B cell (primary cell): ENCODE measurements around the gene ZNF827. TPM values are rescaled to one million over a fixed set of nuclear protein-coding genes. Genes with fewer than 3 reads are reported as not detected.

Experiments used
- ATAC-seq: fragments of 200-7000 bp; cut with Tn5 transposase; one replicate; pipeline ENCODE4 v1.10.0; 2021; ENCODE audit warnings: low read depth, mild to moderate bottlenecking, moderate number of reproducible peaks, moderate library complexity
- CTCF ChIA-PET: fragments of 350-600 bp; sonication (Branson Sonifier 250); formaldehyde crosslinking; loops from one replicate; lab custom pipeline; 2021; ENCODE audit warnings: antibody characterized with exemption, inconsistent platforms; lab: Charles Lee
- POLR2A ChIA-PET: fragments of 350-600 bp; sonication (Branson Sonifier 250); formaldehyde crosslinking; loops from one replicate; lab custom pipeline; 2021; ENCODE audit warnings: antibody characterized with exemption; lab: Charles Lee
- DNase-seq: peaks from one replicate; pipeline ENCODE4 v3.0.0; 2013
- H2AFZ ChIP-seq: 2 replicates; pipeline ENCODE4 v1.6.1; 2012; ENCODE audit warnings: mild to moderate bottlenecking, low read depth, low read length; ENCODE audit not compliant: insufficient read depth, poor library complexity, severe bottlenecking
- H3K27ac ChIP-seq, 2 donors: 1 replicate in 1 of 2; 2 replicates in 1 of 2; pipeline ENCODE4 v1.5.1; 2012 to 2013; ENCODE audit warnings: low read length in 2 of 2, mild to moderate bottlenecking in 2 of 2, moderate library complexity in 1 of 2
- H3K27me3 ChIP-seq, 4 experiments: fragments of 200-600 bp in 1 of 4; sonication (generic) in 1 of 4; replicated peaks in 1 of 4; 1 replicate in 2 of 4; 2 replicates in 2 of 4; pipeline versions ENCODE4 v1.6.1 to v1.7.0; 2013 to 2016; ENCODE audit warnings: low read length in 3 of 4, mild to moderate bottlenecking in 2 of 4, mixed read lengths in 1 of 4, moderate library complexity in 1 of 4; ENCODE audit not compliant: insufficient read depth in 4 of 4, control insufficient read depth in 3 of 4; ENCODE audit errors: control extremely low read depth in 1 of 4
- H3K36me3 ChIP-seq, 2 experiments: replicated peaks in 1 of 2; 1 replicate in 1 of 2; 2 replicates in 1 of 2; pipeline versions ENCODE4 v1.6.1 to v1.7.1; 2013; ENCODE audit warnings: low read length in 1 of 2; ENCODE audit not compliant: insufficient read depth in 2 of 2, control insufficient read depth in 1 of 2; ENCODE audit errors: control extremely low read depth in 1 of 2, extremely low read depth in 1 of 2
- H3K4me1 ChIP-seq, 2 donors: fragments of 200-600 bp in 1 of 2; sonication (generic) in 1 of 2; 1 replicate in 1 of 2; 2 replicates in 1 of 2; pipeline versions ENCODE4 v1.5.1 to v1.6.1; 2013 to 2017; ENCODE audit warnings: low read length in 2 of 2; ENCODE audit not compliant: control insufficient read depth in 2 of 2, insufficient read depth in 2 of 2
- H3K4me2 ChIP-seq: replicated peaks from 2 replicates; pipeline ENCODE3; 2012; ENCODE audit warnings: mild to moderate bottlenecking, low read depth, low read length; ENCODE audit not compliant: poor library complexity, severe bottlenecking
- H3K4me3 ChIP-seq, 5 experiments: fragments of 200-600 bp in 1 of 5; sonication (generic) in 1 of 5; 1 replicate in 3 of 5; 2 replicates in 2 of 5; pipeline versions ENCODE4 v1.5.1 to v1.7.0; 2011 to 2016; ENCODE audit warnings: low read length in 4 of 5, mild to moderate bottlenecking in 4 of 5, low read depth in 2 of 5, control low read depth in 1 of 5, moderate library complexity in 1 of 5; ENCODE audit not compliant: insufficient read depth in 1 of 5; ENCODE audit errors: control extremely low read depth in 1 of 5, extremely low read depth in 1 of 5
- H3K79me2 ChIP-seq: fragments of 200-600 bp; sonication (generic); one replicate; pipeline ENCODE4 v1.6.0; 2016; ENCODE audit warnings: low read length; ENCODE audit not compliant: control insufficient read depth, insufficient read depth
- H3K9ac ChIP-seq: fragments of 200-600 bp; sonication (generic); 2 replicates; pipeline ENCODE4 v1.6.1; 2017; ENCODE audit warnings: mild to moderate bottlenecking, low read length, moderate library complexity
- H3K9me3 ChIP-seq, 3 donors: one replicate each; pipeline versions ENCODE4 v1.6.1 to v1.7.1; 2013; ENCODE audit warnings: low read length in 2 of 3; ENCODE audit not compliant: control insufficient read depth in 2 of 3, insufficient read depth in 1 of 3; ENCODE audit errors: control extremely low read depth in 1 of 3
- H4K20me1 ChIP-seq: 2 replicates; pipeline ENCODE4 v1.6.0; 2012; ENCODE audit warnings: mild to moderate bottlenecking, low read length; ENCODE audit not compliant: insufficient read depth, control insufficient read depth, poor library complexity, severe bottlenecking
- H3K27ac Mint-ChIP-seq: one replicate; pipeline ENCODE4 v1.8.0; 2021; ENCODE audit warnings: mixed read lengths
- H3K27me3 Mint-ChIP-seq: one replicate; pipeline ENCODE4 v1.8.0; 2021; ENCODE audit warnings: mixed read lengths
- H3K4me1 Mint-ChIP-seq: one replicate; pipeline ENCODE4 v1.8.0; 2021; ENCODE audit warnings: mixed read lengths
- H3K4me3 Mint-ChIP-seq: one replicate; pipeline ENCODE4 v1.8.0; 2021; ENCODE audit warnings: mixed read lengths
- H3K9me3 Mint-ChIP-seq: one replicate; pipeline ENCODE4 v1.8.0; 2022; ENCODE audit warnings: mixed read lengths; ENCODE audit not compliant: insufficient read depth
- CTCF ChIP-seq: fragments of 200-600 bp; IDR thresholded peaks from one replicate; pipeline ENCODE4 v1.8.0; 2022; ENCODE audit warnings: antibody characterized with exemption, mild to moderate bottlenecking
- EZH2 ChIP-seq: IDR thresholded peaks from 2 replicates; pipeline ENCODE4 v1.6.1; 2012; ENCODE audit warnings: borderline replicate concordance, low read depth, mild to moderate bottlenecking, moderate library complexity, low read length; ENCODE audit not compliant: insufficient read depth, poor library complexity, severe bottlenecking
- WGBS: methylation state at CpG from one replicate; pipeline ENCODE4 v1.1.5; 2013; ENCODE audit warnings: missing lambda C conversion rate; ENCODE audit not compliant: insufficient coverage; 5-methylcytosine and 5-hydroxymethylcytosine counted together
- intact Hi-C: fragments of 100-400 bp; cut with micrococcal nuclease; formaldehyde crosslinking; loops from one replicate; pipeline ENCODE4 v1.10.0; 2022
- polyA plus RNA-seq: library from polyadenylated mRNA; depleted of rRNA; stranded (reverse); fragments of >200 nt; gene quantifications from 2 replicates; pipeline ENCODE4 v1.2.3, GENCODE V29; 2012
- total RNA-seq, 2 donors: library from RNA; stranded (reverse); fragments of 120-200 nt in 1 of 2; gene quantifications; 1 replicate in 1 of 2; 2 replicates in 1 of 2; pipeline versions ENCODE4 v1.2.3 to v1.2.4, GENCODE V29; 2013 to 2022

Gene ZNF827
- total and polyA plus RNA-seq, 2 donors (not counting 1 experiment from before 2014, with no cell fraction given) = 20.6 to 30.1 TPM

GRCh38 chr4:145823743-145824142 lies 114.9 kb downstream of the ZNF827 start:
- no peak for ATAC-seq
- ChIA-PET CTCF (no interaction called here), POLR2A (no interaction called here)
- DNase-seq = no peak
- Mint-ChIP-seq H3K27ac (no peak overlapping the region), H3K9me3 (no peaks in the 10 kb centered on the region), H3K4me3 (no peak overlapping the region), H3K27me3 (no peaks in the 10 kb centered on the region), H3K4me1 (peaks cover 4% of the 10 kb centered on the region)
- intact Hi-C loops = no loop called here
- Histone ChIP-seq H3K27ac (no peak overlapping the region), H3K4me1 (no peaks in the 10 kb centered on the region), H3K27me3 (no peaks in the 10 kb centered on the region), H4K20me1 (no peaks in the 10 kb centered on the region), H3K79me2 (no peaks in the 10 kb centered on the region), H3K4me3 (no peak overlapping the region), H3K9ac (no peak overlapping the region), H3K4me2 (no peak overlapping the region), H3K9me3 (no peaks in the 10 kb centered on the region), H2AFZ (no peak overlapping the region), H3K36me3 (peaks cover 2 to 27% of the 10 kb centered on the region in 2 experiments)
- WGBS = 45% methylated on average over 3 of the region's 4 CpGs
- TF ChIP-seq CTCF (no peak), EZH2 (no peak)

GRCh38 chr4:145822581-145822980 lies 116.0 kb downstream of the ZNF827 start:
- CTCF ChIA-PET = no interaction called here
- H3K27me3 Mint-ChIP-seq = no peaks in the 10 kb centered on the region
- Histone ChIP-seq H3K4me2 (no peak overlapping the region), H4K20me1 (no peaks in the 10 kb centered on the region), H2AFZ (no peak overlapping the region), H3K4me1 (no peaks in the 10 kb centered on the region), H3K79me2 (no peaks in the 10 kb centered on the region), H3K36me3 (peaks cover 2 to 24% of the 10 kb centered on the region in 2 experiments), H3K27me3 (no peaks in the 10 kb centered on the region), H3K9me3 (no peaks in the 10 kb centered on the region), H3K27ac (no peak overlapping the region), H3K4me3 (no peak overlapping the region), H3K9ac (no peak overlapping the region)
- peaks cover 4% of the 10 kb centered on the region for H3K4me1 Mint-ChIP-seq
- no peak overlapping the region for H3K27ac Mint-ChIP-seq
- no peaks in the 10 kb centered on the region for H3K9me3 Mint-ChIP-seq
- no peak for TF ChIP-seq EZH2
- no peak for TF ChIP-seq CTCF
- ATAC-seq (no peak), DNase-seq (no peak)
- intact Hi-C loops = no loop called here
- 38% methylated on average over 1 of the region's 4 CpGs for WGBS
- H3K4me3 Mint-ChIP-seq = no peak overlapping the region
- POLR2A ChIA-PET = no interaction called here
